ENCODE data around the gene LEFTY1. TPM values are rescaled to one million over a fixed set of nuclear protein-coding genes. Genes with fewer than 3 reads are reported as not detected.

LEFTY1 gene
- total RNA-seq, 2 donors from 2014 or later: 0.54 TPM; not detected in 1

DNA sequence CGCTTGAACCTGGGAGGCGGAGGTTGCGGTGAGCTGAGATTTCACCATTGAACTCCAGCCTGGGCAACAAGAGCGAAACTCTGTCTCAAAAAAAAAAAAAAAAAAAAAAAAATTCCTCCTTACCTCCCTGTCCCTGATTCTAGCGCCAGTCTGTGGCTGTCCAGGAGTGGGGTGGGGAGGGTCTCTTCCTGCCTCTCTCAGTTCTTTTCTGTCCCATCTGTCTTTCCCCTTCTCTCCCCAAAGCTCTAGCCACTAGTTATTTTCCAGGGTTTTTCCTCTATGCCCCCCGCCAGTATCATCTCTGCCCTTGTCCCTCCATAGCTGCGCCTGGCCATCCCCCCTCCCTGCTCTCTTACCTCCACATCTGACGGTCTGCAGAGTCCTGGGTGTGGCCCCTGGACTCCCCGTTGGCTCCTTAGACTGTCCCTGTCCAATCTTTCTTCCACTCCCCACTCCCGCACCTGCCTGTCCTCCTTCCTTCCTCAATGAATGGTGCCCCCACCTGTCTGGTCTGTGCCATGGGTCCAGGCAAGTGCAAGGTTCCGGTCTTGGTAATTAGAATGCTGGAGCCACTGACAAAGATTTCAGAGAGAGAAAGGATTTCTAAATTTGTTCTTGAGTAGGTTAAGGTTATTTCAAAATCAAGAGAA, 5.2 kb downstream of the LEFTY1 start:
- H3K36me3 Mint-ChIP-seq: no peaks in the 10 kb centered on the region
- ATAC-seq: no peak
- DNase-seq (ENCODE audit: low spot score in 2 of 2): no peak
- H3K27ac Mint-ChIP-seq: peak overlapping the region in 1 of 2 donors; percentile 85
- no peaks in the 10 kb centered on the region for H3K9me3 Mint-ChIP-seq

DNA sequence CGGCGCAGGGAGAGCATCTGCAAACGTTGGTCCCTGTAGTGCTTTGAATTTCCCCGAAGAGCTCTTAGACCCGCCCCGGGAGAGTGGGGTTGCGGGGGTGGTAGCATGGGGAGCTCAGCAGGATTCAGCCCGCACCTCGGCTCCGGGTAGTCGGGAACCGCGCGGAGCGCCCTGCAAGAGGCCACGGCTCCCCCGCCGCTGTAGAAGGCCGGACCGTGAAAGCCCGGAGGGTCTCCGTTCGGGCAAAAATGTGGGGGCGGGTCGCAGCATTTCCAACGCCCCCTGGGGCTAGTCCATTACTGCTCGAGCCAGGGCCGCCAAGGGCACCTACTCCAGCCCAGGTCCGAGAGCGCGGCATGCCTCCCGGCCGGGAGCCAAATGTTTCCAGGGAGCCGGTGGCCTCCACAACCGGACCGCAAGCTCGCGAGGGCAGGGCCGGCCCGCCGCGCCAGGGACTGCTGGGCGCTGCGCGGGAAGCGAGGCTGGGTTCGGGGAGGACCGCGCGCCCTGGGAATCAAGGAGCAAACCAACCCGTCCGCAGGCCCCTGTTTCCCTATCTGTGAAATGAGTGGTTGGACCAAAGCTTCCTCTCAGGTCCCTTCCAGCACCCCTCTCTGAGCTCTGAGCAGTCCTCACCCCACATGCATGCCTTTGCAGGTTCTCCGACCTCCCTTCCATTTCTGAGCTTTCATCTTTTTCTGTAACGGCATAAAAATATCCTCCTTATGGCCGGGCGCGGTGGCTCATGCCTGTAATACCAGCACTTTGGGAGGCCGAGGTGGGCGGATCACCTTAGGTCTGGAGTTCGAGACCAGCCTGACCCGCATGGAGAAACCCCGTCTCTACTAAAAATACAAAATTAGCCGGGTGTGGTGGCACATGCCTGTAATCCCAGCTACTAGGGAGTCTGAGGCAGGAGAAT, 6.0 kb downstream of the LEFTY1 start:
- H3K36me3 Mint-ChIP-seq: no peaks in the 10 kb centered on the region
- ATAC-seq: peak; percentile 35 to 48
- no peaks in the 10 kb centered on the region for H3K9me3 Mint-ChIP-seq
- peak; percentile 44 to 62 for DNase-seq (ENCODE audit: low spot score in 2 of 2)
- peak overlapping the region; percentile 84 to 85 for H3K27ac Mint-ChIP-seq

DNA sequence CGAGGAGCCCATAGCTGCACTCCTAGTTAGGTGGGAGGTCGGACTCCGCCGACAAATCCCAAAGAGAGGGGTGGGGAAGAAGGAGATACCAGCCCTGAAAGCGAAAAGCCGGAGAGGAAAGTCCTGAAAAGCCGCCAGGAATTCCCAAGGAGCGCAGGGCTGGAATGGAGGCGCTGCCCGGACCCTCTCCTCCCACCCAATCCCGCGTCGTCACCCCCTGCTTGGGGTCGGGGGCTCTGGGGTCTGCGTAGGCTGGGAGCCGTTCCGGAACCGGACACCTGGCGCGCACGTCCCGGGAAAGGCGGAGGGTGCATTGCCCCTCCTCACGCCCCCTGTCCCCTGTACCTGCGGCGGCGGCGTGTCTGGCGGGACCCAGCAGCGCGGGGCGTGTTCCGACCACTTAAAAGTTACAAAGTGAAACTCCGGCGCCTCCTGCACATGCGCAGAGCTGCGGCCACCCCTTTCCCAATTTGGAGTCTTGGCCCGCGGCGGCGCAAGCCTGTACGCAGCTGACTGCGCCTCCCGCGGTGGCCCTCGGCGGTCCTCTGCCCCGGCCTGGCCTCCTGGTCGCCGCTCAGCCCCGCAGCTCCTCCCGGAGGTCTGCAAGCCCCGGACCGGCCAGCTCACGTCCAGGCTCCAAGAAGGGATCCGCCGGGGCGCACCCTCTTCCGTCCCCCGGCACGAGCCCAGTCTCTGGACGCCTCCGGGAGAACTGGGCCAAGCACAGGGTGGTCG, 6.8 kb downstream of the LEFTY1 start, which contains the start of gene TMEM63A:
Gene TMEM63A, minus strand, starts transcription at position 422 of the 735 bp plus-strand sequence. CDS start 4,800 bp downstream, outside the sequence.
- peak; percentile 69 to 80 for ATAC-seq
- Mint-ChIP-seq H3K36me3 (peaks cover 0 to 7% of the 10 kb centered on the region in 2 donors), H3K27ac (peak within 1 kb of the TSS; percentile 84 to 85), H3K9me3 (no peaks in the 10 kb centered on the region)
- peak; percentile 84 to 87 for DNase-seq (ENCODE audit: low spot score in 2 of 2)

DNA sequence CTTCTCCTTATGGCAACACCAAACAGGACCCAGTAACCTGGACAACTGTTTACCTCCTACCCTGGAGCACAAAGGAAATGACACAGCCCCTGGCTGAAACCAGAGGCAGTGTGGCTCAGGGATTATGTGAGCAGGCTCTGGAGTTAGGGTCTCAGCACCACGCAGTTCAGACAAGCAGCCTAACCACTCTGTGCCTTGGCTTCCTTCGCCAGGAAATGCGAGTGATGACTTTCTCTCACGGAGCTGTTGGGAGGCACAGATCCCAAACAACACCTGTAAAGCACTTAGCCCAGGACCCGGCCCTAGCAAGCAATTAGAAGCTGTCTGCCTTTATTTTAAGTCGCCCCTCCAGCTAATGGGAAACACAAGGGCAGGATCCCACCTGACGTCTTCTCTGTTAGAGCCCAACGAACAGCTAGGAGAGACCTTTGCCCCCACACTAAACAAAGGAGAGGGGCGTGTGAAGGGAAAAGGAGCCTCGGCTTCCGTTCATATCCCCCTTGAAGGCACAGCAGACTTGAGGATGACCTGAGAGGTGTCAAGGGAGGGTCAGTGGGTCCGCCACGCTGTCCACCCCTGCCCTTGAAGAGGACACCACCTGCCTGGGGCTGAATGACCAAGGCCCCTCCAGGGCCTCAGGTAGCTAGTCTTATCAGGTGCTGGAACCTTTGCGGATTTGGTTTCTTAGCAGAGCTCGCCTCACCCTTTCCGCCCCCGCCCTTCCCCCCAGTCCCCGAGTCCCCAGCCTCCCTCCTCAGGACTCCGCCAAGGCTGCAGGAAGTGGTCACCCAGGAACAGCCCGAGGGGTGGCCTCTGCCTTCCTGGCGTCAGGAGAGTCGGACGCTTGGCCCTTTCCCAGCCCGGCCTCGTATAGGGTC, 7.6 kb downstream of the LEFTY1 start:
- Mint-ChIP-seq H3K36me3 (peaks cover 0 to 9% of the 10 kb centered on the region in 2 donors), H3K9me3 (no peaks in the 10 kb centered on the region)

DNA sequence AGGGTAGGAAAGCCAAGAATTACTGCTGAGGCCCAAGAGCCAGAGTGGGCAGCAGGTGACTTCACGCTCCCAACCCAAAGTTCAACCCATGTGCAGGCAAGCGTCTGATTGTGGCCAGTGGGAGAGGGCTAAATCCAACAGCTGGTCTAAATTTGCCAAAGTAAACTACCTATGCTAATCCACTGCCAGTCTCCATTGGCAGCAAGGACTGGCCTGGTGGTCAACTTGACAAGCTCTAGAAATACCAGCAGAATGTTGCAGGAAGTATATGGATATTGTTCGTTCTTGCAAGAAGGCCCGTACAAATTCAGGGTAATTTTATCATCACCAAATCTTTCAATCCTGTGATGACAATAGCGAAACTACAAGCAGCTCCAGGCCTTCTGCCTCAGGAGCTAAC, 8.3 kb downstream of the LEFTY1 start:
- DNase-seq (ENCODE audit: low spot score in 2 of 2) (no peak), ATAC-seq (no peak)
- Mint-ChIP-seq H3K9me3 (no peaks in the 10 kb centered on the region), H3K36me3 (peaks cover 0 to 9% of the 10 kb centered on the region in 2 donors), H3K27ac (peak overlapping the region in 1 of 2 donors; percentile 85)

More for the DNA sequence above, 7.6 kb downstream of the LEFTY1 start:
- ATAC-seq (peak; percentile 68 to 78), DNase-seq (ENCODE audit: low spot score in 2 of 2) (peak; percentile 41 to 71)
- H3K27ac Mint-ChIP-seq: peak overlapping the region; percentile 81 to 85

DNA sequence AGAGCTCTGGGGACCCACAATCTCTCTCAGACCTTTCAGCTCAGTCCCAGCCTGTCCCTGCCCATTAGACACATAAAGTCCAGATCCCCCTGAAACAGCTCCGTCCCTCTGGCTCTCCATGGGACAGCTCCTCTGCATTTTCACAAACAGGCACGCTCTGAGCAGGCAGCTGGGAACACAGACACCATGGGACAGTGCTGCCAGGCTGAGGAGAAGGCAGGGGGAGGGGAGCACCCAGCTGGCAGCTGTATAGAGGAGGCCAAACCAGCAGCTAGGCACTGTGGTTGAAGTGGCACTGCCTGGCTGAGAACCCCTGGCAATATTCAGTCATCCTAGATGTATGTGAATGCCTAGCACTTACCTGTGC, 8.7 kb downstream of the LEFTY1 start:
- Mint-ChIP-seq H3K27ac (peak overlapping the region; percentile 12 to 85), H3K36me3 (peaks cover 0 to 9% of the 10 kb centered on the region in 2 donors), H3K9me3 (no peaks in the 10 kb centered on the region)
- DNase-seq (ENCODE audit: low spot score in 2 of 2): no peak
- ATAC-seq: no peak

DNA sequence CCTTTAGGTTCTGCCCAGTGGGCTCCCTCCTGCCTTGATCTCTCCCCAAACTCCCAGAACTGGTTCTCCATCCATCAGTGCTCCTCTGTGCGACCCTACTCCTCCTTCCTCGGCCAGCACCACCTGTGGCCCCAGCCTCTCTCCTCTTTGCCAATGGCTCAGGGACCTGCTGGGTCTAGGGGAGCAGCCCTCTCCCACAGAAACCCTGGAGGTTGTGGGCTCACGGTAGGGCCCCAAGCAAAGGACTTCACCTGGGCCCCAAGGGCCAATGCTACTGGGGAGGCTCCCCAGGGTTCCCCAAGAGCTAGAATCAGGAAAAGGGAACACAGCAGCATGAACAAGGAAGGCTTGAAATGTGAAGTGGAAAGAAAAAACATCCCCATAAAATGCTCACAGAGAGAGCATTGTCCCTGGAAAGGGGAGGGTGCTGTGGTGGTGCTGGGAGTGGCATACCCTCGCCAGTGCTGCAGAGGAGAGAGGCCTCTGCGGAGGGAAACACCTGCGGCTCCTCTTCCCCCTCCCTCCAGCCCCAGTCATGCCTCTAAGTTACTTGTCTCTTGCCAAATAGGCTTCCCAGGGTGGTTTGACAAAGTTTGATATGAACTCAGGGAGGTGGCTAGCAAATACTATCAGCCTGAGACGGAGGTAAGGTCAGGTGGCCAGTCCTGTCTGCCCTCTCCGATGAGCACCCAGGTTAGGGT, 9.3 kb downstream of the LEFTY1 start:
- Mint-ChIP-seq H3K36me3 (peaks cover 0 to 9% of the 10 kb centered on the region in 2 donors), H3K9me3 (no peaks in the 10 kb centered on the region), H3K27ac (peak overlapping the region; percentile 12 to 85)
- ATAC-seq (no peak), DNase-seq (ENCODE audit: low spot score in 2 of 2) (no peak)

DNA sequence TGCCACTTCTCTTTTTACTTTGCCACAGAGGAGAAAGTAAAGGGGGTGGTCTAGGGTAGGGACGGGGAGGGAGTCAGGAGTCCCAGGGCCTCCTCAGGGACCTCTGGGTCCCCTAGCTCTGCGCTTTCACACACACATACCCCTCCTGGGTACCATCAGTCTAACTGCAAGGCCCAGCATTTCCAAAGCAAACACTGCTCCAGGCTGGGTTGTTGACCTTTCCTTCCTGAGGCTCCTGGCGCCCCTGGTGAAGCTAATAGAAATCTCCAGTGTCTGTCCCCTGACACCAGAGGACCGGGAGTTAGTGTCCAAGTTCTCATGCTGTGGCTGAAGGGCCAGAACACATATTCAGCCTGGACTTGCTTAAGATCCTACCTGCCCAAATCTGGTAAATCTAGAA, 10.7 kb downstream of the LEFTY1 start:
- DNase-seq (ENCODE audit: low spot score in 2 of 2): no peak
- Mint-ChIP-seq H3K36me3 (peaks cover 0 to 9% of the 10 kb centered on the region in 2 donors), H3K27ac (no peak overlapping the region)

DNA sequence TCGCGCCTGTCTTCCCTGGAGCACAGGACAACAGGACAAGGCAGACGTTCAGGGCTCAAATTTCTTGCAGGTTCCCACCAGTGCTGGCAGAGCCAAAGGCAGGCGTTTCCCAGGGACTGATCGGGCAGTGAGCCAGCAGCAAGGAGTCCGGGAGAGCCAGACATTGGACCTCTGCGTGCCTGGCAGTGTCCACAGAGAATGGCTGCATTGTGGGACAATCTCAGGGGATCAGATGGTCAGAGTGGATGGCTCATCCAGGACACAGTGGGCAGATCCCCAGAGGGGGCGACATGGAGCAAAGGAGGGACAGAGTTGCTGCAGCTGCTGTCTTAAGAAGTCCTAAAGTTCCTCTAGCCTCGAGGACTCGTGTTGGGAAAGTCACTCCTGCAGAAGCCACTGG, 11.4 kb downstream of the LEFTY1 start:
- no peaks in the 10 kb centered on the region for H3K9me3 Mint-ChIP-seq
- DNase-seq (ENCODE audit: low spot score in 2 of 2) (no peak), ATAC-seq (no peak)
- peaks cover 0 to 9% of the 10 kb centered on the region in 2 donors for H3K36me3 Mint-ChIP-seq
- no peak overlapping the region for H3K27ac Mint-ChIP-seq

More for the DNA sequence above, 10.7 kb downstream of the LEFTY1 start:
- H3K9me3 Mint-ChIP-seq: no peaks in the 10 kb centered on the region
- ATAC-seq: no peak

DNA sequence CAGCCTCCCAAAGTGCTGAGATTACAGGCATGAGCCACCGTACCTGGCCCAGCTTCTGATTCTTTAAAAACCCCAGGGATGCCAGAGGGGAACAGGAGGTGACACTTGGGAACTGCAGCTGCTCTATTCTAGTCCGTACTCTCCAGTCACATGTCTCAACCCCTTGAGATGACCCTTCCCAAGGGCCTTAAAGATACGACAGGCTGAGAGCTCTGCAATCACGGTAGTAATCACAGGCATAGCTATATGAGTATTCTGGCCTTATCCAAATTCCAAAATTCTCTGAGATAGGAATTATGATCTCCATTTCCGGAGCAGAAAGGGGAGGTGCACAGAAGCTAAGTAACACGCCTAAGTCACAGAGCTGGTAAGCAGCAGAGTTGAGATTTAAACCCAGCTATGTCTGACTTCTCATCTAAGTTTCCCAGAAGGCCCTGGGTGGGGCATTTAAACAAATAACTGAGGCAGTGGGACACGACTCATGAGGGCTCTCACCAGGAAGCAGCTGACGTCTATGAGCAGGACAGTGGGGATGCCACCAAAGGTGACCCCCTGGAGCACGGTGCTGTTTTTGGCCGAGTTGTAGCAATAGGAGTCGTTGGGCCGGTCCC, 11.9 kb downstream of the LEFTY1 start:
- no peak overlapping the region for H3K27ac Mint-ChIP-seq
- DNase-seq (ENCODE audit: low spot score in 2 of 2) (no peak), ATAC-seq (no peak)
- peaks cover 0 to 9% of the 10 kb centered on the region in 2 donors for H3K36me3 Mint-ChIP-seq
- H3K9me3 Mint-ChIP-seq: no peaks in the 10 kb centered on the region

DNA sequence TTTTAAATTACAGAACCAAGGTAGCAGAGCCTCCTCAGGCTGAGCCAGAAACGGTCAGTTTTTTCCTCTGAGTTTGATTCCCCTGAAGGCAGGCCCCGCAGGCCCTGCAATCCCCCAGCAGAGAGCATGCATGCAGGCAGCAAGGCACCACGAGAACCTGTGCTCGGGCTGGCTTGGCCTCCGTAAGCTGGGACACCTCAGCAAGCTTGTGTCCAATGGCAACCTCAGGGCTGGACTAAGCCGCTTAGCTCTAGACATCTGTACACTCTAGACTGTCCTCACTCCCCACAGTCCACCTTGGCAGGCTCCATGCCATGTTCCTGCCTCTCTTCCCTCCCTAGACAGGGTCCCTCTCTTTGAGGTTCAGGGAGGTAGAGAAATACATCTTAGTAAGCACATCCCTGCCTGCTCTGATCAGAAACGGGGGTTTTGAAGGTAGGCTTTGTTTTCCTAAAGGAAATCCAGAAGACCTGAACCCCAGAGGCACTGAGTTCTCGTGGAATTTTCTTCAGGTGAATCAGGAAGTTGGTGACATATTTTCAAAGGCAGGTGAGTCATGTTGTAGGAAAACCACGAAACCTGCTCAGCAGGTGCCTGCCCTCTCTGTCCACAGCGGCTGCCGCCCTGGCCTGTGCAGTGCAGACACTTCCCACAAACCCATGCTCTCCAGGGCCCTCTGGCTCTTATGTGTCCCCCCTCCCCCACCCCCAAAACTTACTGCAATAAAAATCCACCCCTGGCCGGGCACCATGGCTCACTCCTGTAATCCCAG, 13.7 kb downstream of the LEFTY1 start:
- no peak for DNase-seq (ENCODE audit: low spot score in 2 of 2)
- no peak for ATAC-seq
- Mint-ChIP-seq H3K27ac (peak overlapping the region in 1 of 2 donors; percentile 58), H3K36me3 (peaks cover 4 to 20% of the 10 kb centered on the region in 2 donors), H3K9me3 (no peaks in the 10 kb centered on the region)

DNA sequence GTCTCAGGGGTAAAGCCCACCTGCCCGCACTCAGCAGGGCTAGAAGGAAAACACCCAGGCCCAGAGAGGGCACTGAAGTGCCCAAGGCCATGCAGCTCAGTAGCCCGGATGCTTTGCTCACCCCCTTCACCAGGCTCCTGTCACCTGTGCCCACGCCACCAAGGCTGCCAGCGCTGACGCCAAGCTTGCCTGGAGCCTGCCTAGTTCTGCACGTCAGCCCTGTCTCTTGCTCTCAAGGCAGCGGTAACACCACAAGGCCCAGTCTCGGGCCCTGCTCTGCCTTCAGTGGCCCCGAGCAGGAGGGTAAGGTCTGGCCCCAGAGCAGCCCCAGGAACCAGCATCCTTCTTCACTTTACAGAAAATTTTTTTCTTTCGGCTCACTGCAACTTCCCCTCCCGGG, 14.5 kb downstream of the LEFTY1 start:
- peaks cover 4 to 23% of the 10 kb centered on the region in 2 donors for H3K36me3 Mint-ChIP-seq
- peak overlapping the region in 1 of 2 donors; percentile 58 for H3K27ac Mint-ChIP-seq
- no peaks in the 10 kb centered on the region for H3K9me3 Mint-ChIP-seq
- DNase-seq (ENCODE audit: low spot score in 2 of 2): no peak
- ATAC-seq: no peak

DNA sequence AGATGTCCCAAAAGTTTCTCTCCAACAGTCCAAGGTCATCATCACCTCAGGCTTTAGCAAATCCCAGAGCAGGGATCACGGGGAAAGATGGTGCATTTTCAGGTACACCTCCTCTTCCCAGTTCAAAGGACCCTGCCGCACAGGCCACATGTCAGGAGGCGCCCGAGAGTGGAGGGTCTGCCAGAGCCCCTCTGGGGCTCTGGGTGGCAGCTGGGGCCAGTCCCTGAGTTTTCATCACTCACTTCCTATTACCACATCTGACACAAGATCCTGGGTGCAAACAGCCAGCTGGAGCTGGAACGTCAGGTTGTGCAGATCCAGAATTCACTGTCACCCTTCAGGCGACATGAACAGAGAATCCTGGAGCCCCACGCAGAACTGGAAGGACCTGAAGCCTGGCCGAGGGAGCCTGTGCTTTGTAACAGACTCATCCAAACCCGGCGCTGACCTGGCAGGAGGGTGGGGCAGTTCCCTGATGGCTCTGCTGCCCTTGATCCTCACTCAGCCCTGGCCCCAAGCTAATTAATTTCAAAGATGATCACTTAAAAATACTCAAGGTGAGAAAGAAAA, 15.6 kb downstream of the LEFTY1 start:
- ATAC-seq (no peak), DNase-seq (ENCODE audit: low spot score in 2 of 2) (no peak)
- Mint-ChIP-seq H3K9me3 (no peaks in the 10 kb centered on the region), H3K27ac (peak overlapping the region in 1 of 2 donors; percentile 57), H3K36me3 (peaks cover 4 to 31% of the 10 kb centered on the region in 2 donors)

DNA sequence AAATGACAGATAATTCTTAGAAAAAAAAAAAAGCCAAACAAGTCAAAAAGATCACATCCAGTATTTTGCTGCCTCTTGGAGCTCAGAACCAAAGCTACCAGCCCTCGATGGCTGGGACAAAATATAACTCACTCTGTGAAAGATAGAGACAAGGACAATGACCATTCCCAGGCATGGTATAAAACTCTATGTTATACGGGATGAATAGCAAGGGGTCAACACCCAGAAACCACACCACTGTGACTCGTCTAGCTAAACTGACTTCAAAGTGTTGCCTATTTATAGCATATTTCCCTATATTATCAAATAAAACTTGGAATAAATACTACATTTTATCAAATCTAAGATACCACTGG, 16.9 kb downstream of the LEFTY1 start:
- H3K36me3 Mint-ChIP-seq: peaks cover 9 to 32% of the 10 kb centered on the region in 2 donors

More for the DNA sequence above, 16.9 kb downstream of the LEFTY1 start:
- Mint-ChIP-seq H3K9me3 (no peaks in the 10 kb centered on the region), H3K27ac (peak overlapping the region; percentile 35 to 65)
- ATAC-seq (no peak), DNase-seq (ENCODE audit: low spot score in 2 of 2) (no peak)
